SIG-M5 treated with dmso at 0.1 percent for 504 hours (cell line): ENCODE results near the gene ZFPM1.
"Not testable (repeated sequence)": the region's sequence is repeated elsewhere in the genome, so short reads cannot be mapped to it uniquely, and the experiment has no call there.

Source experiments
- DNase-seq: peaks from one replicate; lab custom pipeline; 2025; ENCODE audit not compliant: unreplicated experiment; lab: John Stamatoyannopoulos, UW

Gene ZFPM1

DNA sequence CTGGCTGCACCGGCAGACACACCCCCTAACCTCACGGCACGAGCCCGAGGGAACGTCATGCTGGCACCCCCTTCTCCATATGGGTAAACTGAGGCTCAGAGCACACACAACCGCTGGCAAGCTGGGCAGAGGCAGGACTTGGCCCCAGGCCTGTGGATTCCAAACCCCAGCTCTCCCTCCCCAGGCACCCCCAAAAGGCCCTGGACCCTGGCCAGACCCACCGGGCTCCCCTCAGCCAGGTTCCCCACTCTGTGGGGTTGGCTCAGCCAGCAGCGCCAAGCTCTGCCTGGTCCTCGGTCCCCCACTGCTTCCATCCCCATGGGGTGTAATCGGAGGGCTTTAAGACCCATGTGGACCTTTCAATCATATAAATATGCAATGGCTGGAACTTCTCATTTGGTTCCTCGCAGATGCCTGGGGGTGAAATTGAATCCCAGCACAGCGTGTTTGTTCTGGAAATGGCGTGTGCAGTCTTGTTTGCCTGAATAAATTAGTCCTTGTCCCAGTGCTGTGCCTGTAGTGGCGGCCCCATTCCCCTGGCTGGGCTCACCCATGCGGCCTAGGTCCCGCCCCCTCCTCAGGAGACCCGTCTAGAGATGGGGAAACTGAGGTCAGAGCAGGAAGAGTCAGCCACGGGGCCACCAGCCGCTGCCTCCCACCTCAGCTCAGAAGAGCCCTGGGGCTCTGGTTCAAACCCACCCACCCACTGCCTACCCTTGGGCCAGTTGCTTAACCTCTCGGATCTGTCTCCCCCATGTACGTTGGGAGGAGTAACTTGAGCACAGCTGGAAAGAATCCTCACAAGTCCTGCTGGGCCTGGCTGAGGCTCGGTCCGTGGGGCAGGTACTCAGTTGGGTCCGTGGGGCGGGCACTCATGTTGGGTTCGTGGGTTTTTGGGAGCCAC is 57.3 kb downstream of the ZFPM1 start:
- DNase-seq, result peak; percentile 19

DNA sequence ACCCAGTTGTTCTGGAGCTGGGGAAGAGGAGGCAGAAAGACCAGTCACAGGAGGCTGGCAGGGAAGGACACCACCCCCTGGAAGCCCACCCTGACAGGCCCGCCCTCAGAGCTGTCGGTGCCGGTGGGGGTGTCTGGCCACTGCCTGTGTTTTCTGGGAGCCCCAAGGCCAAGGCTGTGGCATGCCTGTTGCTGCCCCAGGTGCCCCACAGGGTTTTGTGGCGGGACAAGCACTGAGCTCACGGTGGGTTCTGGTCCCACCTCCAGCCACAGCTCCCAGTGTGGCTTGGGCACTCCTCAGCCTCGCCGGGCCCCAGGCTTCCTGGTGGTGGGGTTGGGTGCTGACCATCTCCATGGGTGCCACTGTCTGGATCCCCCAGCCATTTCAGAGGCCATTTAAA is 58.0 kb downstream of the ZFPM1 start:
- no peak for DNase-seq

DNA sequence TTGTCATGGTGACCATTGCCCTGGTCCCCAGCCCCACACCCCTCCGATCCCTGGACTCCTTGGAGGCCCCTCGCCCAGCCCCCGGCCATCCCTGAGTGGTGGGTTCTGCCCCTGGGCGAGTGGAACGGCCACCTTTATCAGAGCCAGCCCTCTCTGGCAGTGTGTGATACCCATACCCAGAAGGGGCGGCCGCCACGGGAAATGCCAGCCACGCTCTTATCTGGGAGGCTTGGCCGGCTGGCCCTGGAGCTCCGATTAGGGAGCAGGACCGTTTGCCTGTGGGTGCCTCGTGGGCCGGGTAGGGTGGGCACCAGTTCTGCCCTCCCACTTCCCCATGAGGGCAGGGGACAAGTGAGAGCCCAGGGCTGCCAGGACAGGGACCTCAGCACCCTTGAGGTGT is 58.8 kb downstream of the ZFPM1 start:
- DNase-seq, result no peak

GRCh38 chr16:88512728-88513696 is 59.9 kb downstream of the ZFPM1 start:
- DNase-seq, result no peak

GRCh38 chr16:88514070-88514469 is 61.0 kb downstream of the ZFPM1 start:
- no peak for DNase-seq

DNA sequence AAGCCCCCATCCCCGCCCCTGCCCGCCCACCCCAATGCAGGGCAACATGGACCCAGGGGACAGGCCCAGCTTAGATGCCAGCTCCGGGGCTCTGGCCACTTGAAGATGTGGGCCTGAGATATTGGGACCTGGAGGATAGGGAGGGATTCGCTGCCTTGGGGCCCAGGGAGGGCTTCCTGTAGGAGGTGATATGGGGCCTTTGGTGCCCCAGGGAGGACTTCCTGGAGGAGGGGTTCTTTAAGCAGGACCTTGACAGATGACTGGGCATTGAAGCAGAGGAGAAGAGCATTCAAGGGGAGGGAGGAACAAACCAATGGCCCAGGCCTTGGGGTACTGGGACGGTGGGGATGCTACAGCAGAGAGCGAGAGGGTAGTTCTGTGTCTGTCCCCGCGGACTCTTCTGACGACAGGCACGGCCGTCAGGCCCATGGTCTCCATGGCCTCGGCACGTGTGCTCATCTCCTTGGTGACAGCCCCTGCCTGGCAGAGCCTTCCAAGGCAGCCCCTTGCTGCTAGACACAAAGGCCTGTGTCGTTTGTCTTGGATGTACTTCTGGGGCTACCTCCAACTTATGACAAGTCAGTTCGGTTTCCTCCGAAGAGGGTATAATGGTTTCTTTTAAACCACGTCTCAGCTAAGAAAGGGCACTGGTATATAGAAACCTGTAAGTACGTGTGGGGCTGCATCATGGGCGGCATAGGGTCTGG is 61.6 kb downstream of the ZFPM1 start:
- DNase-seq, result no peak

DNA sequence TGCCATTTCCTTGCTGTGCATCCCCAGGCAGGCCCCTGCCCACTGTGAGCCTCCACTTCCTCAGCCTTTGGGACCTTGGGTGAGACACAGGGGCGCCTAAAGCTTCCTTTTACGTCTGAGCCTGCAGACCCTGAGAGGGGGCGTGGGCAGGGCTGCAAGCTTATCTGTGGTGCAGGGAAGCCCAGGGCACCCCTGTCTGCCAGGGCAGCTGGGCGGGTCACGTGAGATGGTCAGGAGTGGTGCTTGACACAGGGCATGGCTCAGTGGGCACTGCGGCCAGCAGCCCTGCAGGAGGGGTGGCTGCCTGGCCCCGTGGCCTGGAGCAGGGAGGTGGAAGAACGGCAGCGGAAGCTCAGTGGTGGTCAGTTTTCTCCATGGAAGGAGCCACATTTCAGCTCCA is 62.3 kb downstream of the ZFPM1 start:
- DNase-seq, result no peak

DNA sequence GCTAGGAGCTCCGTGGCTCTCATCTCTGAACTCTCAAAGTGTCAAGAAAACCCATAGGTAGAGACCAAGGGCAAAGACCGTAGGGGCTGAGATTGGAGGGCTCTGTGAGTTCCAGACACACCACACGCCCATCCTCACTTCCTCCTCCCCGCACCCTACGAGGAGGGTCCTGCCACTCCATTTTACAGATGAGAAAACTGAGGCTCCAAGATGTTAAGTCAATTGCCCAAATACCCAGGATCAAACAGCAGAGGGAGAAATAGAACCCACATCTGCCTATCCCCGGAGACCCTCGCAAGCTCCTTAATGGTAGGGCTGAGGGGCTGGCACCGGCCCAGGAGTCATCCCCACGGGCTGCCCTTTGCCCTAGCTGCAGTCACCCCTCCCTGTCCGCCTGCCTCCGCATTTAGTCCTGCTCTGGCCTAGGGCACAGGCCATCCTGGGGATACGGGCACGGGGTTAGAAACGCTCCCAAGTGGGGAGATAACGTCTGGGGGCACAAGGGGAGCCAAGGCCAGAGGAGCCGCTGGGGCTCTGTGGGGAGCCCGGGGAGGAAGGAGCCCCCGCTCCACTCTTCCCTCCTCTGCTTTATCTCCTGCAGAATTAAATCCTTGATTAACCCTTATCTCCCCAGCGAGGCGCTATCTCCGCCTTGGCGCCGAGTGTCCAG is 63.0 kb downstream of the ZFPM1 start:
- DNase-seq, result no peak

DNA sequence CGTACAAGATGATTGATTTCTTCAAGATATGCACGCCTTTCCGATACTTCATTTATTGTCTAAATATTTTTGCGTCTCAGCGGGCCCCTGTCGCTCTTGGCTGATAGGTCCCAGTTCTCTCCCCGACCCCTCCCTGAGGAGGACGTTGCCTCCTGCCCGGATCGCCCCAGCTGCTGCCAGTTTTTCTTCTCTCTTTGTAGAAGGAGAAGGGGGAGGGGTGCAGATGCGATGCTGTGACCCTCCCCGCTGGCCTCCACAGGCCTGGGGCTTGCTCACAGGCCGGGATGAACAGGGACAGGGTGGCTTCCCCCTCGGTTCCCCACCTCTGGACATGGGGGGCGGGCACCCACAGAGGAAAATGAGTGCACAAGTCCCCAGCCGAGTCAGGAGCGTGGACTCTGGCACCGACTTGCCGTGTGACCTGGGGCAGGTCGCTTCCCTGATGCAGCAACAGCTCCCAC is 63.6 kb downstream of the ZFPM1 start:
- DNase-seq, result no peak

DNA sequence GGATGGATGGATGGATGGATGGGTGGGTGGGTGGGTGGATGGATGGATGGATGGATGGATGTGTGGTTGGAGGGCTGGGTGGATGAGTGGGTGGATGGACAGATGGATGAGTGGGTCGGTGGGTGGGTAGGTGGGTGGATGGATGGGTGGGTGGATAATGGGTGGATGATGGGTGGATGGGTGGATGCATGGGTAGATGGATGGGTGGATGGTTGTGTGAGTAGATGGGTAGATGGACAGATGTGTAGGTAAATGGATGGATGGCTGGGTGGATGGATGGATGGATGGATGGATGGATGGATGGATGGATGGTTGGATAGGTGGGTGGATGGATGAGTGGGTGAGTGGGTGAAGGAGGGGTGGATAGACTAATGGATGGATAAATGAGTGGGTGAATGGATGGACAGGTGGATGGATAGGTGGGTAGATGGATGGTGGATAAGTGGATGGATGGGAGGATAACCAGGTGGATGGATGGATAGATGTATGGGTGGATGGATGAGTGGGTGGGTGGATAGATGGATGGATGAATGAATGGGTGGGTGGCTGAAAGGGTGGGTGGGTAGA is 64.2 kb downstream of the ZFPM1 start:
- DNase-seq, result not testable (repeated sequence)

- DNase-seq, result not testable (repeated sequence)
Measured at GRCh38 chr16:88518411-88519111, 65.5 kb downstream of the ZFPM1 start.

- no peak for DNase-seq
Measured at GRCh38 chr16:88519240-88519639, 66.2 kb downstream of the ZFPM1 start.

DNA sequence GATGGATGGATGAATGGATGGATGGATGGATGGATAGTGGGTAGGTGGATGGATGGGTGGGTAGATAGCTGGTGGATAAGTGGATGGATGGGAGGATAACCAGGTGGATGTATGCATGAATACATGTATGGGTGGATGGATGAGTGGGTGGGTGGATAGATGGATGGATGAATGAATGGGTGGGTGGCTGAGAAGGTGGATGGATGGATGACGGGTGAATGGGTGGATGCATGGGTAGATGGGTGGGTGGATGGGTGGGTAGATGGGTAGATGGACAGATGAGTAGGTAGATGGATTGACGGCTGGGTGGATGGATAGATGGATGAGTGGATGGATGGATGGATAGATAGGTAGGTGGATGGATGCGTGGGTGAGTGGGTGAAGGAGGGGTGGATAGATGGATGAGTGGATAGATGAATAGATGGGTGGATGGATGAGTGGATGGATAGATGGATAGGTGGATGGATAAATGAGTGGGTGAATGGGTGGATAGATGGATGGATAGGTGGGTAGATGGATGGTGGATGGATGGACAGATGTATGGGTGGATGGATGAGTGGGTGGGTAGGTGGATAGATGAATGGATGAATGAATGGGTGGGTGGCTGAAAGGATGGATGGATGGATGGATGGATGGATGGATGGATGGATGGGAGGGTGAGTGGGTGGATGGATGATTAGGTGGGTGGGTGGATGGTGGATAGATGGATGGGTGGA is 67.0 kb downstream of the ZFPM1 start:
- no peak for DNase-seq

DNA sequence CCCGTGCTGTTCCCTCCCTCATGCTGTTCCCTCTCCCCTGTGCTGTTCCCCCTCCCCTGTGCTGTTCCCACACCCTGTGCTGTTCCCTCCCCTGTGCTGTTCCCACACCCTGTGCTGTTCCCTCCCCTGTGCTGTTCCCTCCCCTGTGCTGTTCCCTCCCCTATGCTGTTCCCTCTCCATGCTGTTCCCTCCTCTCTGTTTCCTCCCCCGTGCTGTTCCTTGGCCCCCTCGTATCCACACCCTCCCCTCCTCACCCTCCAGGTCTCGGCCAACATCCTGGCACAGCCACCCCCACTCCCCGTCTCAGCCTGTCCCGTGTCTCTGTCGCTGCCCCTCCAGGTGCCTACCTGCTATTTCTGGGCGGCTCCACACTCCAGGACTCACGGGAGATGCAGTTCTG is 68.6 kb downstream of the ZFPM1 start:
- DNase-seq, result no peak

DNA sequence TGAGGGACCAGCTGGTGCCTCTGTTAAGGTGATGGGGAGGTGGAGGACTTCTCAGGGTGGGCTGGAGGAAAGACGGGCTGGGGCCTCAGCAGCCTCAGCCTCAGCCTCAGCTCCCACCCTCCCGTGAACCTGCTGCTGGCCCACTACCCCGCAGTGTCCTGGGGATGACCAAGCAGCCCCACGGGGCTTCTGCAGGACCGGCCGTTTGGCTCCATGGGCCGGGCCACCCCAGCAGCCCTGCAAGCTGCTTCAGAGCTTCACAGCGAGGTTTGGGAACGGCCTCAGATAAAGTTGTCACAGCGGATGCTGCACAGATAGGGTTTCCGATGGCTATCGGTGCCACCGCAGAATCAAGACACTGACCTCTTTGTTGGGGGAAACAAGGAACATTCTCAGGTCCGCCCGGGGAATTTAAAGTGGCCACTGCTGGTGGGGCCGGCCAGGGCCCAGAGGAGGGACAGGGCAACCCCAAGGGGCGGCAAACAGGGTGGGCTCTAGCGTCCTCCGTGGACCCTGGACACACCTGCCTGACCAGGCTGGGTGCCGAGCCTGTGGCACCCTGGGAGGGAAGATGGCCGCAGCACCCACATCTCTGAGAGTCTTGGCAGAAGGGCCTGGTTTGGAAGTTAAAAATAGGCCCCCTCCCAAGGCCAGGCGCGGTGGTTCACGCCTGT is 69.3 kb downstream of the ZFPM1 start:
- DNase-seq, result no peak

DNA sequence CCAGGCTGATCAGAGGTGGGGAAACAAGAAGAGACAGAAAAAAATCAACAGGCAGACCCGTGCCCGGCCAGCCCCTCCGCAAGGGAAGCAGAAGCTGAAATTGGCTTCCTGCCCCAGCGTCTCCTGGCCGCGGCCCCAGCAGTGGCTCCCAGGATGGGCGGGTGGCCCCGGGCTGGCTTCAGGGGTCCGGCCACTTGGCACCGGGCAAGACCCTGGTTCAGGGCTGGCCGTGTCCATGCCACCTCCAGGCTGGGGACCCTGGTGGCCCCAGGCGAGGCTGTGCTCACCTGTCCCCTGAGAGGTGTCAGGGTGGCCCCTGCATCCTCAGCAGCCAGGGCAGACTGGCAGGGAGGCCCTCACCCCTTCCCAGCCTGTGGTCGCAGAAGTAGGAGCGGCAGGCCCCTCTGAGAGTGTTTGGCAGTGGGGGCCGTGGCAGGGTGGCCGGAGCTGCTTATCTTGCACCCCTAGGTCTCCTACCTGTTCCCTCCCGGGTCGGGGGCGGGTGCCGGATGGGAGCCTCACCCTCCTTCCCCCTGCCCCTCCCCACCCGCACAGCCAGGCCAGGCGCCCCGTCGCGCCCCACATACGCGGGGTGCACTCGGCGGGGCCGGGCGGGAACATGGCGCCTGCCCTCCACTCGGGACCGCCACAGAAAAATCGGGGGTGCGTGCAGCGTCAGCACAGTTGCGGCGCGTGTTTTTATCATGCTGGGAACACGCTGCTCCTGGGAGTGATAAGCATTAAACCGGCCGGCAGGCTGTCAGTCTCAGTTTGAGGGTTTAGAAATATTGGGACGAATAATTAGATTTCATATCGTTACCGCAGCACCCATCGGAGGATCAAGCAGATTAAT is 70.5 kb downstream of the ZFPM1 start:
- no peak for DNase-seq

- no peak for DNase-seq
Measured at GRCh38 chr16:88524274-88524972, 71.3 kb downstream of the ZFPM1 start.
